Karpas-422 (cell line): ENCODE measurements around the gene OBI1. TPM values are rescaled to one million over a fixed set of nuclear protein-coding genes. Genes with fewer than 3 reads are reported as not detected.

ENCODE experiments used
- DNase-seq: peaks from one replicate; pipeline ENCODE4 v3.0.0-alpha.2; 2015
- H2AFZ ChIP-seq: fragments of 200-600 bp; sonication (generic); 2 replicates; pipeline ENCODE4 v1.6.1; 2014; ENCODE audit warnings: antibody characterized with exemption, low read length, mixed read lengths
- H3K27ac ChIP-seq: fragments of 200-600 bp; sonication (generic); 2 replicates; pipeline ENCODE4 v1.5.1; 2014; ENCODE audit warnings: mild to moderate bottlenecking, low read length, moderate library complexity
- H3K27me3 ChIP-seq: fragments of 200-600 bp; sonication (generic); 2 replicates; pipeline ENCODE4 v1.6.1; 2014; ENCODE audit warnings: low read length, mixed read lengths
- H3K36me3 ChIP-seq: fragments of 200-600 bp; sonication (generic); 2 replicates; pipeline ENCODE4 v1.6.1; 2014; ENCODE audit warnings: low read length, mixed read lengths; ENCODE audit not compliant: insufficient read depth
- H3K4me1 ChIP-seq: fragments of 200-600 bp; sonication (generic); 2 replicates; pipeline ENCODE4 v1.6.1; 2014; ENCODE audit warnings: mild to moderate bottlenecking, low read length, mixed read lengths
- H3K4me2 ChIP-seq: fragments of 200-600 bp; sonication (generic); 2 replicates; pipeline ENCODE4 v1.6.1; 2014; ENCODE audit warnings: low read length, low read depth, mild to moderate bottlenecking; ENCODE audit not compliant: poor library complexity, severe bottlenecking
- H3K4me3 ChIP-seq: fragments of 200-600 bp; sonication (generic); 2 replicates; pipeline ENCODE4 v1.5.1; 2014; ENCODE audit warnings: mild to moderate bottlenecking, antibody characterized with exemption, low read length, mixed read lengths
- H3K79me2 ChIP-seq: fragments of 200-600 bp; sonication (generic); 2 replicates; pipeline ENCODE4 v1.6.1; 2014; ENCODE audit warnings: mild to moderate bottlenecking, low read length, mixed read lengths
- H3K9ac ChIP-seq: fragments of 200-600 bp; sonication (generic); 2 replicates; pipeline ENCODE4 v1.6.0; 2014; ENCODE audit warnings: low read length
- H3K9me2 ChIP-seq: fragments of 200-600 bp; sonication (generic), shearing (Covaris generic); replicated peaks from 2 replicates; pipeline ENCODE4 v1.6.0; 2014; ENCODE audit warnings: mild to moderate bottlenecking, low read length, moderate library complexity; ENCODE audit not compliant: insufficient read depth
- H3K9me3 ChIP-seq: fragments of 300-700, 200-600 bp; sonication (generic); 2 replicates; pipeline ENCODE4 v1.6.1; 2014; ENCODE audit warnings: low read length, mixed read lengths
- H4K20me1 ChIP-seq: fragments of 200-600 bp; sonication (generic); 2 replicates; pipeline ENCODE4 v1.6.1; 2014; ENCODE audit warnings: mild to moderate bottlenecking, antibody characterized with exemption, low read length, low read depth; ENCODE audit not compliant: insufficient read depth
- total RNA-seq: library from RNA; depleted of rRNA; stranded (reverse); fragments of >200 nt; shearing (Covaris generic); gene quantifications from 2 replicates; pipeline ENCODE4 v1.2.3, GENCODE V29; 2014; ENCODE audit warnings: low replicate concordance

OBI1 gene
- total RNA-seq, 1 experiment from 2014 or later, result 27.7 TPM

GRCh38 chr13:78679329-78679728 is 20.4 kb upstream of the OBI1 start:
- no peaks in the 10 kb centered on the region for H3K9me3 ChIP-seq

GRCh38 chr13:78675112-78675511 is 16.2 kb upstream of the OBI1 start:
- H3K79me2 ChIP-seq, result no peaks in the 10 kb centered on the region
- no peaks in the 10 kb centered on the region for H4K20me1 ChIP-seq
- H2AFZ ChIP-seq, result no peak overlapping the region
- H3K4me1 ChIP-seq, result no peaks in the 10 kb centered on the region
- H3K9me2 ChIP-seq, result no peaks in the 10 kb centered on the region
- H3K36me3 ChIP-seq, result no peaks in the 10 kb centered on the region
- no peak overlapping the region for H3K4me3 ChIP-seq
- no peak for DNase-seq
- no peak overlapping the region for H3K4me2 ChIP-seq
- no peaks in the 10 kb centered on the region for H3K9me3 ChIP-seq
- H3K27me3 ChIP-seq, result 0 out of 2 replicates have a peak, but pooled peaks cover 2% of the 10 kb centered on the region
- H3K27ac ChIP-seq, result no peak overlapping the region
- H3K9ac ChIP-seq, result no peak overlapping the region

More at GRCh38 chr13:78679329-78679728, 20.4 kb upstream of the OBI1 start:
- Histone ChIP-seq H2AFZ (no peak overlapping the region), H3K4me2 (no peak overlapping the region), H3K4me3 (no peak overlapping the region), H3K4me1 (no peaks in the 10 kb centered on the region), H3K9me2 (no peaks in the 10 kb centered on the region), H3K9ac (no peak overlapping the region), H4K20me1 (no peaks in the 10 kb centered on the region), H3K36me3 (no peaks in the 10 kb centered on the region), H3K79me2 (no peaks in the 10 kb centered on the region), H3K27ac (no peak overlapping the region), H3K27me3 (no peaks in the 10 kb centered on the region)
- DNase-seq, result peak; percentile 29

- peak; percentile 25 for DNase-seq
Observed at GRCh38 chr13:78674638-78675037, 15.7 kb upstream of the OBI1 start.

GRCh38 chr13:78662467-78662866 is 3.5 kb upstream of the OBI1 start:
- Histone ChIP-seq H3K27me3 (no peaks in the 10 kb centered on the region), H3K9ac (no peak overlapping the region), H3K79me2 (peaks cover 15% of the 10 kb centered on the region), H3K27ac (no peak overlapping the region), H3K4me1 (peaks cover 9% of the 10 kb centered on the region), H3K4me2 (no peak overlapping the region), H2AFZ (no peak overlapping the region), H3K4me3 (no peak overlapping the region), H3K9me3 (no peaks in the 10 kb centered on the region), H4K20me1 (peaks cover 6% of the 10 kb centered on the region), H3K36me3 (no peaks in the 10 kb centered on the region), H3K9me2 (no peaks in the 10 kb centered on the region)
- DNase-seq, result no peak

More at GRCh38 chr13:78674638-78675037, 15.7 kb upstream of the OBI1 start:
- H3K4me1 ChIP-seq, result no peaks in the 10 kb centered on the region
- no peak overlapping the region for H3K27ac ChIP-seq
- no peak overlapping the region for H2AFZ ChIP-seq
- H3K9me2 ChIP-seq, result no peaks in the 10 kb centered on the region
- H3K9me3 ChIP-seq, result no peaks in the 10 kb centered on the region
- H3K4me3 ChIP-seq, result no peak overlapping the region
- H3K4me2 ChIP-seq, result no peak overlapping the region
- no peaks in the 10 kb centered on the region for H4K20me1 ChIP-seq
- H3K36me3 ChIP-seq, result no peaks in the 10 kb centered on the region
- 0 out of 2 replicates have a peak, but pooled peaks cover 2% of the 10 kb centered on the region for H3K27me3 ChIP-seq
- no peak overlapping the region for H3K9ac ChIP-seq
- no peaks in the 10 kb centered on the region for H3K79me2 ChIP-seq

GRCh38 chr13:78660495-78660857 is 1.5 kb upstream of the OBI1 start:
- H3K36me3 ChIP-seq, result no peaks in the 10 kb centered on the region; the same call in 1 of the 2 replicates
- H3K4me1 ChIP-seq, result peaks cover 22% of the 10 kb centered on the region
- peaks cover 16% of the 10 kb centered on the region for H4K20me1 ChIP-seq
- no peak for DNase-seq
- no peak overlapping the region for H3K4me3 ChIP-seq
- peaks cover 33% of the 10 kb centered on the region for H3K79me2 ChIP-seq
- no peaks in the 10 kb centered on the region for H3K9me3 ChIP-seq
- H3K27me3 ChIP-seq, result no peaks in the 10 kb centered on the region
- no peak overlapping the region for H3K4me2 ChIP-seq
- H3K9me2 ChIP-seq, result no peaks in the 10 kb centered on the region
- no peak overlapping the region for H3K9ac ChIP-seq
- no peak overlapping the region for H3K27ac ChIP-seq
- no peak overlapping the region for H2AFZ ChIP-seq

GRCh38 chr13:78659732-78660494 is 958 bp upstream of the OBI1 start:
- no peak for DNase-seq
- H3K9ac ChIP-seq, result 0 out of 2 replicates have a peak overlapping the region, but pooled peaks have one; percentile 88
- peak overlapping the region; percentile 81 for H3K4me2 ChIP-seq
- H3K9me3 ChIP-seq, result no peaks in the 10 kb centered on the region
- H3K27me3 ChIP-seq, result no peaks in the 10 kb centered on the region
- no peak overlapping the region for H3K27ac ChIP-seq
- peak overlapping the region; percentile 81; the same call in 1 of the 2 replicates for H3K4me3 ChIP-seq
- peaks cover 28% of the 10 kb centered on the region for H3K4me1 ChIP-seq
- peak overlapping the region; percentile 78; the same call in 1 of the 2 replicates for H2AFZ ChIP-seq
- no peaks in the 10 kb centered on the region for H3K9me2 ChIP-seq
- H4K20me1 ChIP-seq, result peaks cover 22% of the 10 kb centered on the region
- H3K79me2 ChIP-seq, result peaks cover 39% of the 10 kb centered on the region
- no peaks in the 10 kb centered on the region; the same call in 1 of the 2 replicates for H3K36me3 ChIP-seq

GRCh38 chr13:78659450-78659730 is 435 bp upstream of the OBI1 start:
- H3K9ac ChIP-seq, result peak overlapping the region; percentile 88; the same call in 1 of the 2 replicates
- peaks cover 27% of the 10 kb centered on the region for H4K20me1 ChIP-seq
- H3K36me3 ChIP-seq, result no peaks in the 10 kb centered on the region; the same call in 1 of the 2 replicates
- peak overlapping the region; percentile 78; the same call in 1 of the 2 replicates for H2AFZ ChIP-seq
- no peak overlapping the region for H3K27ac ChIP-seq
- H3K9me3 ChIP-seq, result no peaks in the 10 kb centered on the region
- DNase-seq, result no peak
- H3K4me2 ChIP-seq, result peak overlapping the region; percentile 81
- H3K4me1 ChIP-seq, result peaks cover 30% of the 10 kb centered on the region
- no peaks in the 10 kb centered on the region for H3K9me2 ChIP-seq
- H3K27me3 ChIP-seq, result no peaks in the 10 kb centered on the region
- H3K79me2 ChIP-seq, result peaks cover 44% of the 10 kb centered on the region
- H3K4me3 ChIP-seq, result peak overlapping the region; percentile 81

GRCh38 chr13:78657699-78658629 is 991 bp downstream of the OBI1 start:
- no peak overlapping the region for H2AFZ ChIP-seq
- DNase-seq, result peak; percentile 70
- peaks cover 58% of the 10 kb centered on the region for H3K79me2 ChIP-seq
- no peaks in the 10 kb centered on the region for H3K27me3 ChIP-seq
- H3K36me3 ChIP-seq, result no peaks in the 10 kb centered on the region; the same call in 1 of the 2 replicates
- H3K9ac ChIP-seq, result peak overlapping the region; percentile 88
- peaks cover 41% of the 10 kb centered on the region for H4K20me1 ChIP-seq
- H3K9me3 ChIP-seq, result no peaks in the 10 kb centered on the region
- peak overlapping the region; percentile 71 for H3K27ac ChIP-seq
- H3K9me2 ChIP-seq, result no peaks in the 10 kb centered on the region
- peak overlapping the region; percentile 81 for H3K4me2 ChIP-seq
- peak overlapping the region; percentile 81 for H3K4me3 ChIP-seq
- H3K4me1 ChIP-seq, result peaks cover 36% of the 10 kb centered on the region
